IgD-negative memory B cell (primary cell): ENCODE data around the gene KRTAP4-5. TPM values are rescaled to one million over a fixed set of nuclear protein-coding genes. Genes with fewer than 3 reads are reported as not detected.
"Not testable (repeated sequence)": the region's sequence is repeated elsewhere in the genome, so short reads cannot be mapped to it uniquely, and the experiment has no call there.

Experiments
- H3K27ac Mint-ChIP-seq, 3 donors: one replicate each; pipeline ENCODE4 v1.8.0; 2020 to 2022; ENCODE audit warnings: mild to moderate bottlenecking in 3 of 3, mixed read lengths in 3 of 3, moderate library complexity in 1 of 3
- H3K27me3 Mint-ChIP-seq: one replicate; pipeline ENCODE4 v1.8.0; 2021; ENCODE audit warnings: mixed read lengths
- H3K36me3 Mint-ChIP-seq: one replicate; pipeline ENCODE4 v1.8.0; 2020; ENCODE audit warnings: mild to moderate bottlenecking, mixed read lengths
- H3K4me1 Mint-ChIP-seq, 3 donors: one replicate each; pipeline ENCODE4 v1.8.0; 2020 to 2022; ENCODE audit warnings: mixed read lengths in 3 of 3, mild to moderate bottlenecking in 1 of 3
- H3K4me3 Mint-ChIP-seq, 4 donors: one replicate each; pipeline ENCODE4 v1.8.0; 2020 to 2022; ENCODE audit warnings: mild to moderate bottlenecking in 4 of 4, mixed read lengths in 4 of 4, moderate library complexity in 3 of 4
- H3K9me3 Mint-ChIP-seq, 3 donors: one replicate each; pipeline ENCODE4 v1.8.0; 2020 to 2021; ENCODE audit warnings: mixed read lengths in 3 of 3, mild to moderate bottlenecking in 1 of 3
- polyA plus RNA-seq: library from polyadenylated mRNA; unstranded; fragments of 300-500 nt; fragmentation: Illumina TruSeq; gene quantifications from one replicate; pipeline ENCODE4 v1.2.3, GENCODE V29; 2021

Gene KRTAP4-5
- polyA plus RNA-seq, 1 donor from 2014 or later: not detected

GRCh38 chr17:41131979-41132378 is 17.6 kb downstream of the KRTAP4-5 start:
- no peaks in the 10 kb centered on the region for H3K36me3 Mint-ChIP-seq
- peaks cover 0 to 29% (median 28%) of the 10 kb centered on the region in 3 donors for H3K4me1 Mint-ChIP-seq
- no peak overlapping the region for H3K27ac Mint-ChIP-seq
- peaks cover 1 to 9% (median 3%) of the 10 kb centered on the region in 3 donors for H3K9me3 Mint-ChIP-seq
- no peak overlapping the region for H3K4me3 Mint-ChIP-seq
- no peaks in the 10 kb centered on the region for H3K27me3 Mint-ChIP-seq

GRCh38 chr17:41127371-41127770 is 22.3 kb downstream of the KRTAP4-5 start:
- no peak overlapping the region for H3K27ac Mint-ChIP-seq
- no peaks in the 10 kb centered on the region for H3K36me3 Mint-ChIP-seq
- H3K9me3 Mint-ChIP-seq: peaks cover 0 to 7% (median 4%) of the 10 kb centered on the region in 3 donors
- H3K4me1 Mint-ChIP-seq: peaks cover 0 to 39% (median 38%) of the 10 kb centered on the region in 3 donors
- H3K27me3 Mint-ChIP-seq: peaks cover 5% of the 10 kb centered on the region
- no peak overlapping the region for H3K4me3 Mint-ChIP-seq

GRCh38 chr17:41126412-41126811 is 23.2 kb downstream of the KRTAP4-5 start:
- Mint-ChIP-seq H3K4me3 (no peak overlapping the region), H3K27ac (peak overlapping the region in 1 of 3 donors; percentile 25), H3K4me1 (peaks cover 0 to 33% (median 31%) of the 10 kb centered on the region in 3 donors), H3K27me3 (peaks cover 5% of the 10 kb centered on the region), H3K36me3 (no peaks in the 10 kb centered on the region), H3K9me3 (peaks cover 0 to 7% (median 6%) of the 10 kb centered on the region in 3 donors)

GRCh38 chr17:41125064-41125463 is 24.6 kb downstream of the KRTAP4-5 start:
- Mint-ChIP-seq H3K4me1 (peaks cover 1 to 34% (median 32%) of the 10 kb centered on the region in 3 donors), H3K36me3 (no peaks in the 10 kb centered on the region), H3K27ac (no peak overlapping the region), H3K27me3 (peaks cover 5% of the 10 kb centered on the region), H3K9me3 (peaks cover 3 to 7% (median 6%) of the 10 kb centered on the region in 3 donors), H3K4me3 (no peak overlapping the region)

DNA sequence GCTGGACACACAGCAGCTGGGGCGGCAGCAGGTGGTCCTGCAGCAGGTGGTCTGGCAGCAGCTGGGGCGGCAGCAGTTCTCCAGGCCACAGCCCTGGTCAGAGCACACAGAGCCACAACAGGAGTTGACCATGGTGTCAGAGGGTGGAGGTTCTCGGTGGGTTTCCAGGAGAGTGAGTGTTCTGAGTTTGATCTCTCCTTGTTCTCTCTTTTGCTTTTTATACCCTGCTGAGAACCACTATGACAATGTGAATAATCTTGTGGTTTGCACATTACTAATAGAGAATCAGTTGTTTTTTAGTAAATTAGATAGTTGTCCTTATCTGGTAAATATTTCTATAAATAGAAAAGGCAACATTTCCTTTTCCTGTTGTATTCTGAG is 25.6 kb downstream of the KRTAP4-5 start, which contains the start of gene KRTAP4-12:
Gene KRTAP4-12, minus strand, starts transcription at position 192 of the 381 bp plus-strand sequence. Its CDS starts 60 bp downstream, at position 132.
- H3K4me1 Mint-ChIP-seq: peaks cover 2 to 34% (median 32%) of the 10 kb centered on the region in 3 donors
- not testable (repeated sequence) for H3K36me3 Mint-ChIP-seq, H3K27me3 Mint-ChIP-seq, H3K9me3 Mint-ChIP-seq
- peak within 1 kb of the TSS in 2 of 4 donors; percentile 1 to 72 for H3K4me3 Mint-ChIP-seq
- peak within 1 kb of the TSS in 2 of 3 donors; percentile 10 to 27 for H3K27ac Mint-ChIP-seq

DNA sequence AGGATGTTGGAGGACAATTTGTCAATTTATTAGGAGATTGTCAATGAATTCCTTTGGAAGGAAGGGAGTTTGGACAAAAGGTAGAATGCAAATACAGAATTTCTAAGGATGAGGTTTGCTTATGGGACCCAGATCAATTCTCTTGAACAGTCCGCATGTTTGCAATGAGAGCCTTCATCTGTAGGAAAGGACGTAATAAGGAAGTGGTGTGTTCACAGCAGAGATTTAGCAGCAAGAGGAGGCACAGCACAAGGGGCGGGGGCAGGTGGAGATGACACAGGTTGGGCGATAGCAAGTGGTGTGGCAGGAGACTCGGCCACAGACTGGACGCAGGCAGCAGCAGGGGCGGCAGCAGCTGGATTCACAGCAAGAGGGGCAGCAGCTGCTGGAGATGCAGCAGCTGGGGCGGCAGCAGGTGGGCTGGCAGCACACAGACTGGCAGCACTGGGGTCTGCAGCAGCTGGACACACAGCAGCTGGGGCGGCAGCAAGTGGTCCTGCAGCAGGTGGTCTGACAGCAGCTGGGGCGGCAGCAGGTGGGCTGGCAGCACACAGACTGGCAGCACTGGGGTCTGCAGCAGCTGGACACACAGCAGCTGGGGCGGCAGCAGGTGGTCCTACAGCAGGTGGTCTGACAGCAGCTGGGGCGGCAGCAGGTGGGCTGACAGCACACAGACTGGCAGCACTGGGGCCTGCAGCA is 26.2 kb downstream of the KRTAP4-5 start:
- peak overlapping the region in 2 of 3 donors; percentile 10 to 27 for H3K27ac Mint-ChIP-seq
- not testable (repeated sequence) for H3K9me3 Mint-ChIP-seq, H3K36me3 Mint-ChIP-seq, H3K27me3 Mint-ChIP-seq
- H3K4me1 Mint-ChIP-seq: peaks cover 2 to 34% (median 30%) of the 10 kb centered on the region in 3 donors
- peak overlapping the region in 2 of 4 donors; percentile 1 to 72 for H3K4me3 Mint-ChIP-seq

DNA sequence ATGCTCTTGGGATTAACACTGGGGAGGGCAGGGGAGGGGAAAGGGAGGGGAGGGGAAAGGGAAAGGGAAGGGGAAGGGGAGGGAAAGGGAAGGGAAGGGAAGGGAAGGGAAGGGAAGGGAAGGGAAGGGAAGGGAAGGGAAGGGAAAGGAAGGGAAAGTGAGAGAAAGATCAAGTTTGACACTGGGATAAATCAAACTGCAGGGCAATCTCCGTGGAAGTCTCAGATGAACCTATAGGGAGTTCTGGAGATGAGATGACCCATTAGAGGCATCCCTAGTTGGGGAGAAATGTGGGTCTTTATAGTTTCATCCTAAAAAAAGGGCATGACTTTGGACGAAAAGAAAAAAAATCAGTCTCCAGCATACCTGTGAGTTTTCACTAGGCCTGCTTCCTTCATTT is 27.9 kb downstream of the KRTAP4-5 start:
- peaks cover 2 to 40% (median 31%) of the 10 kb centered on the region in 3 donors for H3K4me1 Mint-ChIP-seq
- no peak overlapping the region for H3K27ac Mint-ChIP-seq
- H3K9me3 Mint-ChIP-seq: peaks cover 0 to 5% (median 5%) of the 10 kb centered on the region in 3 donors
- no peaks in the 10 kb centered on the region for H3K36me3 Mint-ChIP-seq
- peaks cover 10% of the 10 kb centered on the region for H3K27me3 Mint-ChIP-seq
- no peak overlapping the region for H3K4me3 Mint-ChIP-seq

GRCh38 chr17:41119696-41120690 is 29.6 kb downstream of the KRTAP4-5 start:
- Mint-ChIP-seq H3K27ac (peak overlapping the region; percentile 89 to 92 (median 89)), H3K4me3 (peak overlapping the region in 3 of 4 donors; percentile 30 to 63 (median 59)), H3K27me3 (peaks cover 14% of the 10 kb centered on the region), H3K4me1 (peaks cover 2 to 53% (median 45%) of the 10 kb centered on the region in 3 donors)
- not testable (repeated sequence) for H3K9me3 Mint-ChIP-seq, H3K36me3 Mint-ChIP-seq

GRCh38 chr17:41118721-41119120 is 30.9 kb downstream of the KRTAP4-5 start:
- H3K27me3 Mint-ChIP-seq: peaks cover 14% of the 10 kb centered on the region
- H3K9me3 Mint-ChIP-seq: peaks cover 0 to 7% (median 2%) of the 10 kb centered on the region in 3 donors
- peaks cover 2 to 48% (median 41%) of the 10 kb centered on the region in 3 donors for H3K4me1 Mint-ChIP-seq
- H3K4me3 Mint-ChIP-seq: peak overlapping the region in 2 of 4 donors; percentile 25 to 36
- peak overlapping the region in 1 of 3 donors; percentile 49 for H3K27ac Mint-ChIP-seq
- no peaks in the 10 kb centered on the region for H3K36me3 Mint-ChIP-seq

DNA sequence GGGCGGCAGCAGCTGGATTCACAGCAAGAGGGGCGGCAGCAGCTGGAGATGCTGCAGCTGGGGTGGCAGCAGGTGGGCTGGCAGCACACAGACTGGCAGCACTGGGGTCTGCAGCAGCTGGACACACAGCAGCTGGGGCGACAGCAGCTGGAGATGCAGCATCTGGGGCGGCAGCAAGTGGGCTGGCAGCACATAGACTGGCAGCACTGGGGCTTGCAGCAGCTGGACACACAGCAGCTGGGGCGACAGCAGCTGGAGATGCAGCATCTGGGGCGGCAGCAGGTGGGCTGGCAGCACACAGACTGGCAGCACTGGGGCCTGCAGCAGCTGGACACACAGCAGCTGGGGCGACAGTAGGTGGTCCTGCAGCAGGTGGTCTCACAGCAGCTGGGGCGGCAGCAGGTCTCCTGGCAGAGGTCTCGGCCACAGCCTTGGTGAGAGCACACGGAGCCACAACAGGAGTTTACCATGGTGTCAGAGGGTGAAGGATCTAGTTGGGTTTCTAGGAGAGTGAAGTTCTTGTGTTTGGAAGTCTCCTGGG is 31.7 kb downstream of the KRTAP4-5 start, which contains the start of gene KRTAP4-11:
Gene KRTAP4-11, minus strand, starts transcription at position 528 of the 541 bp plus-strand sequence. Its CDS starts 58 bp downstream, at position 470.
- not testable (repeated sequence) for H3K9me3 Mint-ChIP-seq, H3K27me3 Mint-ChIP-seq, H3K36me3 Mint-ChIP-seq
- Mint-ChIP-seq H3K27ac (peak within 1 kb of the TSS; percentile 15 to 63 (median 49)), H3K4me1 (peaks cover 2 to 43% (median 35%) of the 10 kb centered on the region in 3 donors), H3K4me3 (peak within 1 kb of the TSS in 2 of 4 donors; percentile 25 to 85)

- Mint-ChIP-seq H3K27me3 (peaks cover 9% of the 10 kb centered on the region), H3K27ac (peak overlapping the region; percentile 37 to 90 (median 89)), H3K4me1 (peaks cover 2 to 39% (median 32%) of the 10 kb centered on the region in 3 donors), H3K4me3 (peak overlapping the region in 3 of 4 donors; percentile 1 to 56 (median 44)), H3K9me3 (peaks cover 0 to 7% (median 0%) of the 10 kb centered on the region in 3 donors), H3K36me3 (no peaks in the 10 kb centered on the region)
These were observed 33.3 kb downstream of the KRTAP4-5 start for GRCh38 chr17:41116297-41116696.

DNA sequence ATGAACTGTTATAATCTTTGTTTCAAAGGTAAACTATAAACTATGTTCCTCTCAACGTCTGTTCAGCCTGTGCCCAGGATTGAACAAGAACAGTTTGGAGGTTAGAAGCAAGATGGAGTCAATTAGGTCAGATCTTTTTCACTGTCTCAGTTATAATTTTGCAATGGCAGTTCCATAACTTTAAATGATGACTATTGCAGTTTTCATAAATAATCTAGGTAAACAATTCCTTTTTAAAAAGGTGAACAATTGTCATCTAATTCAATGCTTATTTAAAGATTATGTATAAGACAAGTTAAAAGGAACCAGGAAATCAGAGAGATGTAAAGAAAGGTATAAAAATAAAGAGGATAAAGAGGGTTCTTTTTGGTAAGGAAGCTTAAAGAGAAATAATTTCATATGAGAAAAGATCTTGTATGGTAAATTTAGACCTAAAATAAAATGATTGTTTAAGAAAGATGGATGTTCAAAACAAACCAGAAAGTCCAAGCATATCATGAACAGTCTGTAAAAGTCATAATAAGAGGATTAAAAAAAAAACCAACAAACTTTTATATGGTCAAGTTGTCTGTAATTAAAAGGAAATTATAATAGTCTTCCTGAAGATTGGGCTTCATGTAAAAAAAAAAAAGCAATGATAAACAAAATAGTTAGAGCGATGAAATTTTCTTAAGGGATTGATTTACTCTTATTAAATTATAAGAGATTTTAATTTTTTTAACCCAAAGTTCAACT is 38.3 kb downstream of the KRTAP4-5 start:
- Mint-ChIP-seq H3K27me3 (peaks cover 2% of the 10 kb centered on the region), H3K27ac (no peak overlapping the region), H3K36me3 (no peaks in the 10 kb centered on the region), H3K4me3 (no peak overlapping the region), H3K4me1 (peaks cover 0 to 41% (median 32%) of the 10 kb centered on the region in 3 donors), H3K9me3 (peaks cover 0 to 2% (median 2%) of the 10 kb centered on the region in 3 donors)

- H3K27me3 Mint-ChIP-seq, H3K36me3 Mint-ChIP-seq: not testable (repeated sequence)
- H3K4me3 Mint-ChIP-seq: peak overlapping the region in 3 of 4 donors; percentile 80 to 88 (median 84)
These were observed 40.8 kb downstream of the KRTAP4-5 start for GRCh38 chr17:41108728-41109386.

More at GRCh38 chr17:41108728-41109386, 40.8 kb downstream of the KRTAP4-5 start:
- not testable (repeated sequence) for H3K9me3 Mint-ChIP-seq
- Mint-ChIP-seq H3K4me1 (peaks cover 0 to 26% (median 21%) of the 10 kb centered on the region in 3 donors), H3K27ac (peak overlapping the region in 2 of 3 donors; percentile 75 to 94)
